ENCODE results near the gene PPP2R5C.
A peak's percentile ranks its signal among the peaks of the same experiment; 100 is the strongest.

PPP2R5C gene

DNA sequence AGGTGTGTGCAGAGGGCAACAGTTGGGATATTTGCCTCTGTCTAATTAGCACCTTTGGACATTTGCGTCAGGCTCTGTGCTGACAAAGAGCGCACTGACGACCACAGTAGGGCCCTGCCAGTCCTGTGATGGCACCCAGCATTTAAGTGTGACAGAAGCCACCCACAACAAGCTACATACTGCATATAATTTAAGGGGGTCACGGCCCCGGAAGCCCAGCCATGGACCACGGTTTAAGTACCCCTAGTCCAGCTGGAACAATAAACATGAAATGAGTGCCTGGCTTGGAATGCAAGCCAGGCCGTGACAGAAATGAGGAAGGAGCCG lies 186.0 kb downstream of the PPP2R5C start:
- no peak for DNase-seq (ENCODE audit: low spot score)

DNA sequence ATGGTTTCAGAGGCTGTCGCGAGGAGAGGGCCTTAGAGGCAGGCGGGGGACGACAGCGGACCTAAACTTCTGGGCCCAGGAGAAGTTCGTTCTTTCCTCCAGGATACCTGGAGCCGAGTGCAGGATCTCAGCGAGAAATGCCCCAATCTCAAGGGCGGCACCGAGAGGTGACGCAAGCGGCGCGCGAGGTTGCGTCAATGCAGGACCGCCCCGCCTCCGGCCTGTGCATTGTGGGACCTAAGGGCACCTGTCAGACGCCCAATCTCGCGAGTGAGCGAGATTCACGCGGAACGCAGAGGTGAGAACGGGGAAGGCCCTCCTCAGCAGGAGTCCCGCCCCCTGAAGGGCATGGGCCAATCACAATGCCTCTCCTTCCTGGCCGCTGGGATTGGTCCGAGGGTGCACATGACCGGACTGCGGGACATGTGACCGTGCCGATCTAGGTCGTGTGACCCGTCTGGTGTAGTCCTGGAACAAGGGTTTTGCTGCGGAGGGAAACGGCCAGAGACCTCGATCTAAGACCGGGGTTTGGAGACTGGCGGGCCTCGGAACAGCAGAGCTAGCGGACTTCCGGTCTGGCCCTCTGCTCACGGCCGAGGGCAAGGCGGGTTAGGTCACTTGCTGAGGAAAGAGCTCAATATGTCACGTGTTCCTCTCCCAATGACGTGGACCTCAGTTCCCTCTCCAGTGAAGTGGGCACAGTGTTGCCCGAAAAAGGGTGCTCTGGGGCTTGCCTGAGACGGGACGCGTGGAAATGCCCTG lies 186.6 kb downstream of the PPP2R5C start:
- DNase-seq (ENCODE audit: low spot score), result peak; percentile 98

DNA sequence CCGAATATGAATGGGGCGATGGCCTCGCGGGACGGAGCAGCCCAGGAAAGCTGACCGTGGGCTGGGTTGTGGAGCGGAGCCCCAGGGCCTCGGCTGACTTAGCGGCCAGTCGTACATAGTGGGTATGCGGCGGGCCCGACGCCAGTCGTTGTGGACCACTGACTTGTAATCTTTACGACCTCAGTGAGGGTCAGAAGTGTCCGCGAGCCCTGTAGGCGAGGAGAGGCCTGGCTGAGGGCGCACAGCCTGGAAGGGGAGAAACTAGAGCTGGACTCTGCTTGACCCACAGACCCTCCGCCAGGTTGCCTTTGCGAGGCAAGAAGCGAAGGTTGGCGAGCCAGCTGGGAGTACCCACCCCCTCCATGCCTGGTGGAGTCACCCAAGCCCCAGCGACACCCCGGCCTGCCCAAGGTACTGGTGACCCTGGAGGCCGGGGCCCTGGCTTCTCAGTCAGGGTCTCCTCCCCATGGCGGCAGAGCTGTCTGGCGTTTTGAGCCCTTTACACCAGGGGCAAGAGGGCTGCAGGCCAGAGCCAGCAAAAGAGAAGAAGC lies 187.2 kb downstream of the PPP2R5C start:
- DNase-seq (ENCODE audit: low spot score), result no peak

DNA sequence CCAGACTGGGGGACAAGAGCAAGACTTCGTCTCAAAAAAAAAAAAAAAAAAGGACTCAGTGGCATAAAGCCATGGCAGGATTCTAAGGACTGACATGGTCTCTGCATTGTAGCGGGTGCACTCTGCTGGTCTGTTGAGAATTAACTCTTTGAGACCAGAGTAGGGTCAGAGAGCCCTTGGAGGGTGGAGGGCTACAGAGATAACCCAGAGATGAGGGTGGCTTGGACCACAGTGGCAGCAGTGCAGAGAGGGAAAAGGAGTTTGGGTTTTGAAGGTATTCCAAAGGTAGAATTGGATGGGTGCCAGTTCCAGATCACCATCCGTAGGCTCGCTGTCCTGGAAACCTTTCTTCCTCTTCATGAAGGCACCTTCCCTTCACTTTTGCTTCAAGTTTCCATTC lies 188.6 kb downstream of the PPP2R5C start:
- DNase-seq (ENCODE audit: low spot score), result no peak

DNA sequence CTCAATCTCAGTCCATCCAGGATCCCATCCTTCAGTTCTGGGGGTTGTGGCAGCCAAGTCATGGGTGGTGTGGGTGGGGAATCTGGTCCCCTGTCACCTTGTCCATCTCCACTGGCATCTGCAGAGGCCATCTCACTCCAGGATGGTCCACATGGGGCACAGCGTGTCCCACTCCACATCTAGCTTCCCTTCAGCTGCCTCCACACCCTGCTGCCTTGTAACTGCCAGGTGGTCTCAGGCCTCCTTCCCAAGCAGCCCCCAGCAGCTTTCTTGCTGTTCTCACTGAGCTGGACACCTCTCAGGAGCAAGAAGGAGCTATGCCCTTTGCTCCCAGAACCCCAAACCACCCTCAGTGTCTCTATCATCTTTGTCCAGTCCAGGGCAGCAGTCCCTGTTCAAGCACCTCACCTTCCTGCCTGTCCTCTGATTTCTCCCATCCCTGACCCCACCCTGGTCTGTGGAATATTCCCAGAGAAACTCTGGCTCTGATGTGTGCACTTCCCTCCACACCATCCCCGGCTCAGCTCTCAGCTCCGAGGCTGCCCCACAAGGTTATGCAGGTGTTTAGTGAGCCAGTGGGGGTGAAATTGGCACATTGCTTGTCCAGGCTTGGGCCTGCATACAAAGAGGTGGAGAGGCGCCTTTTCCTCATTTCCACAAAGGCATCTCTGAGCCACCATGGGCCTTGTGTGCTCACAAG lies 189.2 kb downstream of the PPP2R5C start:
- no peak for DNase-seq (ENCODE audit: low spot score)

DNA sequence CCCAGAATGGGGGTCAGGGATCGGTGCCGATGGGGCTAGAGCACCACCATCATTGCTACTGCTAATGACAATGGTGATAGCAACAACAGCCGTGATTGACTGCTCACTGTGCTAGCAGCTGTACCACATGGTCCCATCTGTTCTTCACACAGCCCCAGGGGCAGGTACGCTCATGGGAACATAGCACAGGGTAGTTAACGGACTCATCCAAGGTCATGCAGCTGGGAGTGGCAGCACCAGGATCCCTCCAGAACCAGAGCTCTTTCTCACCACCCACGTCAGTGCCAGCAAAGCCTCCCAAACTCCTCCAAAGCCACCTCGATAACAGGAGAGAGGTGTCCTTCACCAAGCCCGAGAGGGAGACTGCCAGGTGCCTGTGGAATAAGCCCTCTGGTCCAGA lies 191.6 kb downstream of the PPP2R5C start:
- no peak for DNase-seq (ENCODE audit: low spot score)

DNA sequence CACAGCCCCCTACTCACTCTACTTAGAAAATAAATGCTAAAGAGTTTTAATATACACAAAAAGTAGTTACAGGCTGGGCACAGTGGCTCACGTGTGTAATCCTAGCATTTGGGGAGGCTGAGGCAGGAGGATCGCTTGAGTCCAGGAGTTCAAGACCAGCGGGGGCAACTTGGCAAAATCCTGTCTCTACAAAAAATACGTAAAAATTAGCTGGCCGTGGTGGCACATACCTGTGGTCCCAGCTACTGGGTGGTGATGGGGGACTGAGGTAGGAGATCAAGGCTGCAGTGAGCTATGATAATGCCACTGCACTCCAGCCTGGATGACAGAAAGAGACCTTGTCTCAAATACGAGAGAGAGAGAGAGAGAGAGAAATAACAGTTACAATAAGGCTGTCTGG lies 193.0 kb downstream of the PPP2R5C start:
- DNase-seq (ENCODE audit: low spot score), result no peak

DNA sequence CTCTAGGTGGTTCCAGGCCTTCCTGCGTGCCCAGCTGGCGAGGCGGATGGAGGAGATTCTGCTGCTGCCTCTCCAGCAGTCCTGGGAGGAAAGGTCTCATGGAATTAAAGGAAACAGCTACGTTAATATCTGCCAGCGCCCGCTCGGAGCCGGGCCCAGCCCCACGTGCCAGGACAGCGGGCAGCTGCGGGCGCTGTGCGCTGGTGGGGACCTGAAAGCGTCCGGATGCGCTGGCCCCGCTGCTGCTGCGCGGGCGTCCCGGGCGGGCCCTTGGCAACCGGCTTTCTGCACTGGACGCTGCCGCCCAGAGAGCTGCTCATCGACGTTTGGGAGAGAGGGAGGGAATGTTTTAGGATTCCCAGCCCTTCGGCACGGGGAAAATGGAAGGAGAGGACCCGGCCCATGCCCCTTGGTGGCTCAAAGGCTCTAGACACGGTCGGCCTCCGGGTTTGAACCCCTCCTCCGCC lies 194.2 kb downstream of the PPP2R5C start:
- DNase-seq (ENCODE audit: low spot score), result no peak

DNA sequence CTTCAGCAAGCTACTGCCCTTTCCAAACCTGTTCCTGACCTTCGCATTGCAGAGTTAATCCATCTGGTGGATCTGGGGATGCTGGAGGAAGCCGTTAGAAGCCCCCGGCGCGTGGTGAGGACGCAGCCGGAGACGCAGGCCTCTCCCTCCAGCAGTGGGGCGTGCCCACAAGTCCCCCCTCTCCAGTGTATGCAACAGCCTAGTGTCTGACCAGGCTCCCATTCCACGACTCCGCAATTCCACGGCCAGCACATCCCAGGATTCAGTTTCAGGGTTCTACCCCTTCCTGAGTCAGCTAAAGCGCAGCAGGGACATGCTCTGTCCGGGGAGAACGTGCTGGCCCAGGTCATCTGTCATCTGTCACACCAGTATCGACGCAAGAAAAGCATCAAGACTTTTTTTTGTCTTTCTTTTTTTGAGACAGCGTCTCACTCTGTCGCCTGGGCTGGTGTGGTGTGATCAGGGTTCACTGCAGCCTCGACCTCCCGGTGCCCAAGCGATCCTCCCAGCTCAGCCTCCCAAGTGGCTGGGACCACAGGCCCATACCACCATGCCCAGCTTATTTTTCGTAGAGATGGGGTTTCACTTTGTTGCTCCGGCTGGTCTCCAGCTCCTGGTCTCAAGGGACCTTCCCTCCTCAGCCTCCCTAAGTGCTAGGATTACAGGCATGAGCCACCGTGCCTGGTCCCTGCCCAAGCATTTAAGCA lies 194.8 kb downstream of the PPP2R5C start:
- peak; percentile 71 for DNase-seq (ENCODE audit: low spot score)

DNA sequence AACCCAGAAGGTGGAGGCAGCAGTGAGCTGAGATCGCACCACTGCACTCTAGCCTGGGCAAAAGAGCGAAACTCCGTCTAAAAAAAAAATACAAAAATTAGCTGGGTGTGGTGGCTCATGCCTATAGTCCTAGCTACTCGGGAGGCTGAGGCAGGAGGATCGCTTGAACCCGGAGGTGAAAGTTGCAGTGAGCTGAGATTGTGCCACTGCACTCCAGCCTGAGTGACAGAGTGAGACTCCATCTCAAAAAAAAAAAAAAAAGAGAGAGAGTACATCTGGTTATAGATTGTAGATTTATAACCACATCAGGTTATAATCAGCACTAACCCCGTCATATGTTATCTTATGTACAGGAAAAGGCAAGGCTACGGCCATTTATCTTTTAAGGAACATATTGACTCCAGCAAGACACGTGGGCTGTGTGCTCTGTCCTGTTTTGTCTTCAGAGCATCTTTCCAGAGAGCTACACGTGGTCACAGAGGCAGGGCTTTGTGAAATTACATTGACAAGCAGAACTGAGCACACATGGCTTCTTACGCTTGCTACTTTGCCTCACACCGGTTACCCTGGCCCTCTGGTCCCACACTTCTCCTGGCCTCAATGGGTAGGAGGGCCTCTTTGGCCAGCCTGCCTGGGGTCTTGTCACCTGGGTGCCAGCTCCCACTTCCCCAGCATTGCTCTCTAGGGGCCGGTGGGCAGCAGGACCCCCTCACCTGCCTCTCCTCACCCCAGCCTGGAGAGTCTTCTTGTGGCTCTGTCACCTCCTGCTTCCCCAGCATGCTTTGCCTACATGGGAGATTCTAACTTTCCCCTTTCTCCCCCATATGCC lies 196.1 kb downstream of the PPP2R5C start:
- DNase-seq (ENCODE audit: low spot score), result no peak

DNA sequence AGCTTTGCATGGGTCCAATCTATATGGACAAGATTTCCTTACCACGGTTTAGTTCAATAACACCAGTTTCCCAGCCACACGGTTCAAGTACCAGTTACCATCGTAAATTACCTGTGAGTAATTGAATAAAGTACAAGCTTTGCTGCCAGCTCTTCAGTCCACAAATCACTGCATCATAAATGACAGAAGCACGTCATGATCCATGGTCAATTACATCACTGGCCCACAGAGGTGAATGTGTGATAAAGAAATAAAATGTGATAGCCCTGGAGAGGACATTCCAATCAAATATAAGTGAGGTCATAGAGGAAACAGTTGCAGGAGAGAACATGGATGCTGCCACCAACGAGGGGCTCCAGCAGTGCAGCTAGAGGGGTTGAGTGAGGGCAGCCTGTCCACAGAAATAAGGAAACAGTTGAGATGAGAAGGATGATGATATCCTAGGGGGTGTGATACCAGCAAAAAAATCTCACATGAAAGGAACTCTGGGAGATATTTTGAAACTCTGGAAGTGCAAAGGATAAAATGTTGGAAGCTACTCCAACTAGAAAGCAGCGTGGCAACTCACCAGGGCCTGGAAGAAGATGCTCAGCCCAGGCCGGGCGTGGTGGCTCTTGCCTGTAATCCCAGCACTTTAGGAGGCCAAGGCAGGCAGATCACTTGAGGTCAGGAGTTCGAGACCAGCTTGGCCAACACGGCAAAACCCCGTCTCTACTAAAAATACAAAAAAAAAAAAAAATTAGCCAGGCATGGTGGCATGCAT lies 197.1 kb downstream of the PPP2R5C start:
- no peak for DNase-seq (ENCODE audit: low spot score)

DNA sequence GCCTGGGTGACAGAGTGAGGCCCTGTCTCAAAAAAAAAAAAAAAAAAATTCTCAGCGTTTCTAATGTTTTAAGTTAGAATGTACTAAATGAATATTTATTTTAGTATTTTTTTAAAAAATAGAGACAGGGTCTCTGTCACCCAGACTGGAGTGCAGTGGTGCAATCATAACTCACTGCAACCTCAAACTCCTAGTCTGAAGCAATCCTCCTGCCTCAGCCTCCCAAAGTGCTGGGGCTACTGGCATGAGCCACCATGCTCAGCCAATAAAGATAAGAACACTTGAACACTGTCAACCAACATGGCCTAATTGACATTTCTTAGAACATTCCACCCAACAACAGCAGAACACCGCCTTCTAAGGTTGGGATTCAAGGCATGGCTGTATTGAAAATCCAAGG lies 197.8 kb downstream of the PPP2R5C start:
- DNase-seq (ENCODE audit: low spot score), result no peak

DNA sequence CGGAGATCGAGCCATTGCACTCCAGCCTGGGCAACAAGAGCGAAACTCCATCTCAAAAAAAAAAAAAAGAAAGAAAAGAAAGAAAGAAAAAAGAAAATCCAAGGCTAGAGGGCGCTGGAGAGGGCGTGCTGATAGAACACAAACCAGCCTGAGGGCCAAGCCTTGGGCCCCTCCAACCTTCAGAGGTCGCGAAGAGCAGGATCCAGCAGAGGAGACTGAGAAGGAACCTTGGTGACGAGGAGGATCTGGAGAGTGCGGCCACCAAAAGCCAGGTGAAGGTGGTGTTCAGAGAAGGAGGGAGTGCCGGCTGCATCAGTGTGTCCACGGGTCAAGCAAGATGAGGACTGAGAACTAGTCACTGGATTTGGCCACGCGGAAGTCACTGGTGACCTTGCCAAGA lies 198.7 kb downstream of the PPP2R5C start:
- no peak for DNase-seq (ENCODE audit: low spot score)

DNA sequence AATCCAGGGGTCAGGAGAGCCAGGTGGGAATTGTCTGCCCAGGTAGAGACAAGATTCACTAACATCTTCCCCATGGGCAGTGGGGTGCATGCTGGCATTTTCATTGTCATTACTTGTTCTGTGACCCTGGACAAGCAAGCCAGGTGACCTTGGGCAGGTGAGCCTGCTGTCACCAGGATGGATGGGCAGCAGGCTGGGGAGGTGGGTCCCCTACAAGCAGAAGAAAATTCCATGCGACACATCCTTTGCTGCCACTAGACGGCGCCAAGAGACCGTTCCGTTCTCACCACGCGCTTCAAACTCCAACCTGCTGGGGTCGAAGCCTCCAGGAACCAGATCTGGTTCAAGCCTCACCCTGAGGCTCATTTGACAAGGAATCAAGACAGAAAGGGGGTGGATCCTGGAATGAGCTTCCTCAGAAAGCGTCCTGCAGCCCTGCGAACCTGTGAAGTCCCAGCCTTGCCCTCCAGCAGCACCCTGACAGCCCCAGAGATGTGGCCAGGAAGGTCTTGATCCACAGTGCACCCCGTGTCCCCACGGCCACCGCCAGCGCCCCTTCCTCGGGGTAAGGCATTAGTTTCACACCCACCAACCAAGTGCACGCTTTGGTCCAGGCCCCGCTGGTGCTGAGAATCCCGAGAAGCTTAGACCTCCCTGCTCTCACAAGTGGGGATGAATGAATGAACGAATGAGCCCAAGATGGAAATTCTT lies 199.7 kb downstream of the PPP2R5C start:
- peak; percentile 75 for DNase-seq (ENCODE audit: low spot score)

DNA sequence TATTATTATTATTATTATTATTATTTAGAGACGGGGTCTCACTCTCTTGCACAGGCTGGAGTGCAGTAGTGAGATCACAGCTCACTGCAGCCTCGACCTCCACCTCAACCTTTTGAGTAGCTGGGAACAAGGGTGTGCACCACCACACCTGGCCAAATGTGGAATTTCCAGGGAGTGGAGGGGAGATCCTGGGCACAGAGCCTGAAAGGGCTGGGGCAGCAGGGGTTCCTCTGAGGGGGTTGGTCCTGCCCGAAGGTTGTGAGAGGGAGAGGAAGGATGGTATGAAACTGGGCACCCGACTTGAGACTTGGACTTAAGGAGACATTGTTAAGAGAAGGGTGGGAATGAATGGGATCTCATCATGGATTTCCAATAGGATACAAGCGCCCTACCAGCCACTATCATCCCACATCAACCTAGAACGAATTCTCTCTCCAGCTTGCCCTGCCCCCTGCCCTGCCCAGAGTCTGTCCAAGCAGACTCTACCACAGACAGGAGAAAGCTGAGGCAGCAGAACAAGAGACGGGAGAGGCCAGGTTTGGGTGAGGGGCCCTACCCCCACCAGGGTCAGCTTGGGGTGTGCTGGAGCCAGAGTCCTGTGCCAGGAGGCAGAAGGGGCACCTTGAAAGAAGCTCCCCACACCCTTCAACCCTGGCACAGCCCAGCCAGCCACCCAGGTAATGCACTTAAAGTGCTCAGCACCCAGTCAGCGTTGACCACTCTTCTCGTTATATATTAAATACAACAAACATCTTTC lies 200.4 kb downstream of the PPP2R5C start:
- DNase-seq (ENCODE audit: low spot score), result no peak

DNA sequence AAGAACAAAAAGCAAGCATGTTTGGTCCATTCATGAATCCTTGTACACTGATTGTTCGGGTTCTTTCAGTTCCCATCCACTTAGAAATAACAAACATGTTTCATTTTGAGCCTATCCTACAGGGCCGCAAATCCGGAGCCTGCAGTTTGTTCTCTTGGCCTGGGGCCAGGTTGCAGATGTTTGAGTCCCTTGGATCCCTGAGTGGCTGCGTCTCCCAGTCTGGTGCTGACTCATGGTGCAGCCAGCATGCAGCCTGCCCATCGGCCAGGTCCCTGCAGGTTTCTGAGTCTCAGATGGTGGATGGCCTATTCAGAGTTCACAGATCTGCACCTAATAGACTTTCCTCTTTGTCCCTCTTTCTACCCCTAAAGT lies 201.0 kb downstream of the PPP2R5C start:
- DNase-seq (ENCODE audit: low spot score), result peak; percentile 52

DNA sequence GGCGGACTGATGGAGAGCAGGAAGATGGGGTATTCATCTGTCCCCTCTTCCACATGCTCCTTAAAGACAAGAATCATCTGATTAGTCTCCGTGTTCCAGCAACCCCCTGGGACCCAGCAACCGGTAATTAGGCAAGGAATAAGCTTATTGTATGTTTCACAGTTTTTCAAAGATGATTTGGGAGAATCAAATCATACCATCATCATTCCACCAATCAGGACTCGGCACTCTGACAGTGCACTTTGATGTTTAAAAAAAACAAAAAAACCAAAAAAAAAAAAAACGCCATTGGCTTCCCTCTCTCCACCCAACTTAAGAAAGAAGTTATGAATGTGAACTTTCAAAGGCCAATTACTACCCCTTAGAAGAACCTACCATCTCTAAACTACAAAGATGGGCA lies 201.5 kb downstream of the PPP2R5C start:
- no peak for DNase-seq (ENCODE audit: low spot score)

DNA sequence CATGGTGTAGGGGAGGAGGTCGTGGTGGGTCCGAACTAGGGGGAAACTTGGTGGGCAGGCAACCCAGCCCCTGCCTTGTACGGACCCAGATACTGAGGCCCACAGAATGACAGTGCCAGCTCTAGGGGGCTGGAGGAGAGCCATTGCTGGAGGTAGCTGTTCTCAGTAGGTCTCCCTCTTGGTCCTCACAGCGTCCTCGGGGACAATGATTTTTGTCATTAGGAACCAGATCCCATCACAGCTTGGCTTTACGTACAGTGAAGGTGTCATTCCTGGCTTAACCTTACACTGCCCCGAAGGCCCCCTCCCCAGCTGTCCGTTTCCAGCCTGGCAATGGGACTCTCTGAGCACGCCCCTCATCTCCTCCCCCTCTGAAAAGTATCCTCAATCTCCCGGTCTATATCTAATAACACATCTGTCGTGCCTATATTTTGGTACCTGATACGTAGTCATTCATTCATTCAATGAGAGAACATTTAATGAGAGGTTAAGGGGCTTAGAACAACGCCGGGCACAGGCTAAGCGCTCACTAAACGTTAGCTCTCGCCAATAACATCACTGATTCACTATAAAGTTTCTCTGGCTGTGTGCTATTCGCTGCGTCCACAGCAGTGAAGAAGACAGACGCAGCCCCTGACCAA lies 202.3 kb downstream of the PPP2R5C start:
- no peak for DNase-seq (ENCODE audit: low spot score)
